Measurements from ENCODE around the gene DTWD1. TPM values are rescaled to one million over a fixed set of nuclear protein-coding genes. Genes with fewer than 3 reads are reported as not detected.

The DTWD1 gene
- total and polyA plus RNA-seq, 9 of the 15 experiments (the other 6 are each of a cell fraction or from before 2014, with no cell fraction given) = 23.1 to 76.4 (median 36.5) TPM

DNA sequence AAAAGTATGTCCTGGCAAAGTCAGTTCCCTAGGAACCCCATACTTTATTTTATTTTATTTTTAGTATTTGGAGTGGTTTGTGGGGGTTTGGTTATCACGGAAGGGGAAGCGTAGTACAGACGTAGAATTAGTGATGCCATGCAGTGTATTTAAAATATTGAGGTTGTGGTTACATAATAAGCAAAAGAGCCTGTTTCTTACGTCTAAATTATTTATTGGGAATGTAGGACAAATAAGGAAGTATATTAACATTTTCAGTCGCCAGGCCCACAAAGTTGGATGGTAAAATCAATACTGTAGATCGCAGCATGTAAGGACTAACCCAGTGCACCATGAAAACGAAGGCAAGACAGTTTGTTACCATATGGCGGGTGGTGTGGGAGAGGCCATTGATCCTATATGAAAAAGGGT is 558 bp downstream of the DTWD1 start:
- peaks cover 0 to 10% of the 10 kb centered on the region in 2 experiments; a peak in 2 of 5 replicates for H3K4me1 ChIP-seq (replicated peaks in 1 of 2; ENCODE audit: control insufficient read depth in 2 of 2, insufficient read depth in 2 of 2, low read length in 2 of 2)
- WGBS (ENCODE audit: insufficient coverage, low coverage, missing lambda C conversion rate) = under 1% methylated on average over 8 of the region's 8 CpGs
- peak overlapping the region; percentile 90 for H3K4me2 ChIP-seq (ENCODE audit: insufficient read depth, low read length)
- no peaks in the 10 kb centered on the region for H4K20me1 ChIP-seq (replicated peaks; ENCODE audit: control insufficient read depth, insufficient read depth, low read length)
- intact Hi-C loops (cut with micrococcal nuclease) (no loop called here), in situ Hi-C loops (cut with MboI) (no loop called here)
- FAIRE-seq (no peak), ATAC-seq (peak; percentile 26), DNase-seq (ENCODE audit: extremely low read depth in 1 of 4, low spot score in 3 of 4) (peak in 2 of 4 experiments; percentile 9 to 31)
- H3K9ac ChIP-seq (ENCODE audit: insufficient read depth in 1 of 2, low read depth in 2 of 2, low read length in 2 of 2) = peak overlapping the region; percentile 72 to 99
- peaks cover 56% of the 10 kb centered on the region for H3K79me2 ChIP-seq (ENCODE audit: control insufficient read depth, insufficient read depth, low read length)
- H3K4me3 ChIP-seq = peak overlapping the region; percentile 65
- H3K36me3 ChIP-seq (ENCODE audit: control insufficient read depth, insufficient read depth, low read length) = peaks cover 25% of the 10 kb centered on the region
- ChIA-PET CTCF (ENCODE audit: low intra/inter-chr PET ratio) (no interaction called here), POLR2A (interaction anchor here (0.6 to 2.4 kb wide), 2 partner anchors 10 to 777 kb away, joined by 3 to 9 read pairs; no protein-coding TSS in a partner anchor)
- peak overlapping the region; percentile 84 for H3K27ac ChIP-seq (ENCODE audit: extremely low read depth, low read depth, low read length)
- H3K9me3 ChIP-seq (replicated peaks; ENCODE audit: control insufficient read depth, insufficient read depth, low read depth, low read length) = peaks cover 5% of the 10 kb centered on the region
- H3K27me3 ChIP-seq (ENCODE audit: control insufficient read depth in 2 of 2, insufficient read depth in 2 of 2, low read length in 2 of 2) = no peaks in the 10 kb centered on the region
- BruUV-seq (replicated peaks) = TSS peak; percentile 59
- no peaks in the 10 kb centered on the region for H3K9me1 ChIP-seq (ENCODE audit: control insufficient read depth, insufficient read depth, low read length)
- H2AFZ ChIP-seq (ENCODE audit: low read depth, low read length) = peak overlapping the region; percentile 85
- TF ChIP-seq YY1 (IDR thresholded peaks at IDR 0.05; ENCODE audit: borderline replicate concordance in 1 of 3, control insufficient read depth in 1 of 3, extremely low read depth in 1 of 3, insufficient read depth in 3 of 3, insufficient read length in 1 of 3, insufficient replicate concordance in 2 of 3, low read depth in 1 of 3, low read length in 2 of 3) (peak in 1 of 3 experiments; percentile 12), CCAR2 (IDR thresholded peaks at IDR 0.05; ENCODE audit: low read depth, low read length) (no peak), IRF2 (CRISPR knock-in tag; IDR thresholded peaks at IDR 0.05) (no peak), CHD1 (IDR thresholded peaks at IDR 0.05; ENCODE audit: low read length) (peak; percentile 38), ZNF175 (CRISPR knock-in tag; IDR thresholded peaks at IDR 0.05; ENCODE audit: low read depth) (0 out of 2 replicates have a peak, but pooled peaks have one; percentile 60), ZNF174 (CRISPR knock-in tag; IDR thresholded peaks at IDR 0.05) (no peak), EP400 (IDR thresholded peaks at IDR 0.05) (no peak), NR3C1 (CRISPR knock-in tag; IDR thresholded peaks at IDR 0.05) (no peak), ZNF24 (IDR thresholded peaks at IDR 0.05) (0 out of 2 replicates have a peak, but pooled peaks have one; percentile 10), PCBP1 (IDR thresholded peaks at IDR 0.05; ENCODE audit: low read depth, low read length, poor library complexity, severe bottlenecking) (no peak), MYNN (IDR thresholded peaks at IDR 0.05) (no peak), MYNN (CRISPR knock-in tag; IDR thresholded peaks at IDR 0.05) (no peak), TRIM24 (IDR thresholded peaks at IDR 0.05) (no peak)
- TF ChIP-seq, protein P1, sequence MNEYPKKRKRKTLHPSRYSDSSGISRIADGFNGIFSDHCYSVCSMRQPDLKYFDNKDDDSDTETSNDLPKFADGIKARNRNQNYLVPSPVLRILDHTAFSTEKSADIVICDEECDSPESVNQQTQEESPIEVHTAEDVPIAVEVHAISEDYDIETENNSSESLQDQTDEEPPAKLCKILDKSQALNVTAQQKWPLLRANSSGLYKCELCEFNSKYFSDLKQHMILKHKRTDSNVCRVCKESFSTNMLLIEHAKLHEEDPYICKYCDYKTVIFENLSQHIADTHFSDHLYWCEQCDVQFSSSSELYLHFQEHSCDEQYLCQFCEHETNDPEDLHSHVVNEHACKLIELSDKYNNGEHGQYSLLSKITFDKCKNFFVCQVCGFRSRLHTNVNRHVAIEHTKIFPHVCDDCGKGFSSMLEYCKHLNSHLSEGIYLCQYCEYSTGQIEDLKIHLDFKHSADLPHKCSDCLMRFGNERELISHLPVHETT (CRISPR knock-in tag; conservative IDR thresholded peaks at IDR 0.05 in 1 of 2, IDR thresholded peaks at IDR 0.05 in 1 of 2) = no peak
- TF ChIP-seq, protein P2, sequence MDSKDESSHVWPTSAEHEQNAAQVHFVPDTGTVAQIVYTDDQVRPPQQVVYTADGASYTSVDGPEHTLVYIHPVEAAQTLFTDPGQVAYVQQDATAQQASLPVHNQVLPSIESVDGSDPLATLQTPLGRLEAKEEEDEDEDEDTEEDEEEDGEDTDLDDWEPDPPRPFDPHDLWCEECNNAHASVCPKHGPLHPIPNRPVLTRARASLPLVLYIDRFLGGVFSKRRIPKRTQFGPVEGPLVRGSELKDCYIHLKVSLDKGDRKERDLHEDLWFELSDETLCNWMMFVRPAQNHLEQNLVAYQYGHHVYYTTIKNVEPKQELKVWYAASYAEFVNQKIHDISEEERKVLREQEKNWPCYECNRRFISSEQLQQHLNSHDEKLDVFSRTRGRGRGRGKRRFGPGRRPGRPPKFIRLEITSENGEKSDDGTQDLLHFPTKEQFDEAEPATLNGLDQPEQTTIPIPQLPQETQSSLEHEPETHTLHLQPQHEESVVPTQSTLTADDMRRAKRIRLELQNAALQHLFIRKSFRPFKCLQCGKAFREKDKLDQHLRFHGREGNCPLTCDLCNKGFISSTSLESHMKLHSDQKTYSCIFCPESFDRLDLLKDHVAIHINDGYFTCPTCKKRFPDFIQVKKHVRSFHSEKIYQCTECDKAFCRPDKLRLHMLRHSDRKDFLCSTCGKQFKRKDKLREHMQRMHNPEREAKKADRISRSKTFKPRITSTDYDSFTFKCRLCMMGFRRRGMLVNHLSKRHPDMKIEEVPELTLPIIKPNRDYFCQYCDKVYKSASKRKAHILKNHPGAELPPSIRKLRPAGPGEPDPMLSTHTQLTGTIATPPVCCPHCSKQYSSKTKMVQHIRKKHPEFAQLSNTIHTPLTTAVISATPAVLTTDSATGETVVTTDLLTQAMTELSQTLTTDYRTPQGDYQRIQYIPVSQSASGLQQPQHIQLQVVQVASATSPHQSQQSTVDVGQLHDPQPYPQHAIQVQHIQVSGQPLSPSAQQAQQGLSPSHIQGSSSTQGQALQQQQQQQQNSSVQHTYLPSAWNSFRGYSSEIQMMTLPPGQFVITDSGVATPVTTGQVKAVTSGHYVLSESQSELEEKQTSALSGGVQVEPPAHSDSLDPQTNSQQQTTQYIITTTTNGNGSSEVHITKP (IDR thresholded peaks at IDR 0.05; ENCODE audit: partially characterized antibody) = peak; percentile 35
